Loucy (cell line): ENCODE results near the gene STN1.
A peak's percentile ranks its signal among the peaks of the same experiment; 100 is the strongest.

Experiments used
- H2AFZ ChIP-seq: fragments of 200-600 bp; sonication (generic); 2 replicates; pipeline ENCODE4 v1.6.0; 2016; ENCODE audit warnings: antibody characterized with exemption, mild to moderate bottlenecking, low read length, moderate library complexity
- H3F3A ChIP-seq: fragments of 200-600 bp; 2 replicates; pipeline ENCODE4 v1.6.0; 2016; ENCODE audit warnings: antibody characterized with exemption, low read depth, mild to moderate bottlenecking
- H3K27me3 ChIP-seq: fragments of 200-600 bp; sonication (generic); 2 replicates; pipeline ENCODE4 v1.6.1; 2014; ENCODE audit warnings: low read length, mild to moderate bottlenecking; ENCODE audit not compliant: insufficient read depth, poor library complexity, severe bottlenecking
- H3K36me3 ChIP-seq: fragments of 200-600 bp; sonication (generic); 2 replicates; pipeline ENCODE4 v1.6.1; 2016; ENCODE audit warnings: low read length; ENCODE audit not compliant: insufficient read depth
- H3K4me1 ChIP-seq: fragments of 200-600 bp; sonication (generic); 2 replicates; pipeline ENCODE4 v1.5.1; 2014; ENCODE audit warnings: low read length, mild to moderate bottlenecking; ENCODE audit not compliant: insufficient read depth, poor library complexity, severe bottlenecking
- H3K4me2 ChIP-seq: fragments of 200-600 bp; sonication (generic); 2 replicates; pipeline ENCODE4 v1.6.0; 2014; ENCODE audit warnings: antibody characterized with exemption, low read length, low read depth, mild to moderate bottlenecking; ENCODE audit not compliant: poor library complexity, severe bottlenecking
- H3K4me3 ChIP-seq: fragments of 200-600 bp; sonication (generic); 2 replicates; pipeline ENCODE4 v1.5.1; 2014; ENCODE audit warnings: low read length, mild to moderate bottlenecking, mixed read lengths; ENCODE audit not compliant: poor library complexity, severe bottlenecking
- H3K79me2 ChIP-seq: fragments of 200-600 bp; sonication (generic); 2 replicates; pipeline ENCODE4 v1.6.1; 2014; ENCODE audit warnings: low read length; ENCODE audit not compliant: insufficient read depth
- H3K9ac ChIP-seq: fragments of 200-600 bp; sonication (generic); 2 replicates; pipeline ENCODE4 v1.6.0; 2014; ENCODE audit warnings: mild to moderate bottlenecking, low read depth, low read length, moderate library complexity; ENCODE audit not compliant: poor library complexity, severe bottlenecking
- H3K9me2 ChIP-seq: fragments of 200-600 bp; sonication (generic); replicated peaks from 2 replicates; pipeline ENCODE4 v1.6.1; 2016; ENCODE audit warnings: low read depth, low read length, mixed read lengths
- H3K9me3 ChIP-seq: fragments of 200-600 bp; sonication (generic); 2 replicates; pipeline ENCODE4 v1.6.1; 2014; ENCODE audit warnings: mild to moderate bottlenecking, antibody characterized with exemption, low read length, low read depth; ENCODE audit not compliant: insufficient read depth
- H4K20me1 ChIP-seq: fragments of 200-600 bp; sonication (generic); 2 replicates; pipeline ENCODE4 v1.6.0; 2014; ENCODE audit warnings: antibody characterized with exemption, low read length, mild to moderate bottlenecking; ENCODE audit not compliant: insufficient read depth, poor library complexity, severe bottlenecking
- CTCF ChIP-seq: fragments of 200-600 bp; sonication (generic); conservative IDR thresholded peaks from 2 replicates; pipeline ENCODE4 v1.5.1; 2014; ENCODE audit warnings: mild to moderate bottlenecking, antibody characterized with exemption, low read length
- EZH2phosphoT487 ChIP-seq: fragments of 200-600 bp; IDR thresholded peaks from 2 replicates; pipeline ENCODE4 v1.6.1; 2018; ENCODE audit warnings: antibody characterized with exemption, mild to moderate bottlenecking, moderate library complexity, borderline replicate concordance

The STN1 gene

GRCh38 chr10:103842605-103843004 is 75.4 kb downstream of the STN1 start:
- Histone ChIP-seq H3F3A (peaks cover 9% of the 10 kb centered on the region; the same call in 1 of the 2 replicates), H2AFZ (no peak overlapping the region), H3K4me2 (no peak overlapping the region), H3K4me1 (peaks cover 71% of the 10 kb centered on the region), H3K36me3 (no peaks in the 10 kb centered on the region), H3K9me2 (no peaks in the 10 kb centered on the region), H3K79me2 (peaks cover 70% of the 10 kb centered on the region), H3K9ac (no peak overlapping the region), H3K9me3 (no peaks in the 10 kb centered on the region), H3K4me3 (no peak overlapping the region), H3K27me3 (no peaks in the 10 kb centered on the region), H4K20me1 (no peaks in the 10 kb centered on the region)
- TF ChIP-seq CTCF = no peak
- no peak for TF ChIP-seq EZH2phosphoT487

- Histone ChIP-seq H2AFZ (no peak overlapping the region), H3K9ac (no peak overlapping the region), H4K20me1 (no peaks in the 10 kb centered on the region), H3K27me3 (no peaks in the 10 kb centered on the region), H3K9me3 (no peaks in the 10 kb centered on the region), H3K79me2 (peaks cover 74% of the 10 kb centered on the region), H3F3A (peaks cover 4% of the 10 kb centered on the region; the same call in 1 of the 2 replicates), H3K4me2 (no peak overlapping the region), H3K9me2 (no peaks in the 10 kb centered on the region), H3K4me1 (peaks cover 72% of the 10 kb centered on the region), H3K4me3 (no peak overlapping the region), H3K36me3 (no peaks in the 10 kb centered on the region)
- TF ChIP-seq EZH2phosphoT487 (no peak), CTCF (no peak)
Observed at GRCh38 chr10:103841519-103841918, 76.5 kb downstream of the STN1 start.

- H3K36me3 ChIP-seq = no peaks in the 10 kb centered on the region
- no peaks in the 10 kb centered on the region for H4K20me1 ChIP-seq
- H3K9me2 ChIP-seq = no peaks in the 10 kb centered on the region
- peaks cover 82% of the 10 kb centered on the region for H3K79me2 ChIP-seq
- peaks cover 73% of the 10 kb centered on the region for H3K4me1 ChIP-seq
- no peaks in the 10 kb centered on the region; the same call in 1 of the 2 replicates for H3F3A ChIP-seq
- H2AFZ ChIP-seq = no peak overlapping the region
- H3K9ac ChIP-seq = peak overlapping the region; percentile 15
- H3K4me2 ChIP-seq = peak overlapping the region; percentile 59
- H3K4me3 ChIP-seq = no peak overlapping the region
- TF ChIP-seq CTCF = no peak
- TF ChIP-seq EZH2phosphoT487 = no peak
- H3K9me3 ChIP-seq = no peaks in the 10 kb centered on the region
- no peaks in the 10 kb centered on the region for H3K27me3 ChIP-seq
Observed at GRCh38 chr10:103840740-103841070, 77.3 kb downstream of the STN1 start.
